Right lobe of liver (tissue), 6 donors: ENCODE data around the gene GNB3. TPM values are rescaled to one million over a fixed set of nuclear protein-coding genes. Genes with fewer than 3 reads are reported as not detected.
A peak's percentile ranks its signal among the peaks of the same experiment; 100 is the strongest.
"Not testable (repeated sequence)": the region's sequence is repeated elsewhere in the genome, so short reads cannot be mapped to it uniquely, and the experiment has no call there.

ENCODE experiments used
- ATAC-seq, 4 donors: fragments of 200-7000 bp; cut with Tn5 transposase; one replicate each; pipeline ENCODE4 v1.9.1; 2020; ENCODE audit warnings: mild to moderate bottlenecking in 4 of 4, moderate library complexity in 4 of 4
- DNase-seq, 3 donors: peaks; one replicate each; pipeline ENCODE4 v3.0.0-alpha.2; 2020
- H3K27ac ChIP-seq, 3 donors: fragments of 200-600 bp; one replicate each; pipeline ENCODE4 v1.8.0; 2022
- H3K27me3 ChIP-seq, 2 donors: fragments of 200-600 bp; one replicate each; pipeline ENCODE4 v1.8.0; 2022
- H3K36me3 ChIP-seq, 4 donors: fragments of 200-600 bp; sonication (generic) in 1 of 4; one replicate each; pipeline versions ENCODE4 v1.5.1 to v1.8.0; 2017 to 2022; ENCODE audit warnings: control low read depth in 1 of 4
- H3K4me1 ChIP-seq, 4 donors: fragments of 200-600 bp; sonication (generic) in 1 of 4; one replicate each; pipeline versions ENCODE4 v1.5.1 to v1.8.0; 2017 to 2022; ENCODE audit warnings: control low read depth in 1 of 4
- H3K4me3 ChIP-seq, 3 donors: fragments of 200-600 bp; one replicate each; pipeline ENCODE4 v1.8.0; 2022
- H3K9me3 ChIP-seq, 4 donors: fragments of 200-600 bp; sonication (generic) in 1 of 4; one replicate each; pipeline versions ENCODE4 v1.5.1 to v1.8.0; 2017 to 2022; ENCODE audit warnings: control low read depth in 1 of 4
- POLR2A ChIP-seq: fragments of 450-650 bp; IDR thresholded peaks from one replicate; pipeline ENCODE4 v1.6.1; 2017; ENCODE audit warnings: antibody characterized with exemption, mild to moderate bottlenecking
- WGBS: methylation state at CpG from one replicate; pipeline ENCODE4 v1.1.6; 2018; ENCODE audit warnings: low coverage, low lambda C conversion rate; ENCODE audit not compliant: insufficient coverage; ENCODE audit errors: missing lambda C conversion rate; 5-methylcytosine and 5-hydroxymethylcytosine counted together
- intact Hi-C, 2 donors: fragments of 100-400 bp; cut with DNase I; formaldehyde crosslinking; loops; one replicate each; pipeline versions ENCODE4 v1.11.2 to v1.14.1; 2022
- total RNA-seq, 6 experiments: library from RNA; depleted of rRNA in 2 of 6; stranded (reverse); fragments of >200 nt in 2 of 6; fragmentation: NEBNext Ultra II Directional in 3 of 6; extraction: Animal tissue kit (Norgen Biotek cat#: 25700) in 3 of 6; gene quantifications; one replicate each; pipeline versions ENCODE4 v1.1.0 to v1.2.4, GENCODE V29; 2016 to 2023
- TF ChIP-seq, protein P1 (sequence below), 4 donors: fragments of 200-600 bp in 3 of 4; fragments of 450-650 bp in 1 of 4; IDR thresholded peaks; one replicate each; pipeline versions ENCODE4 v1.5.1 to v1.8.0; 2016 to 2022; ENCODE audit warnings: antibody characterized with exemption in 4 of 4, mild to moderate bottlenecking in 2 of 4
- donor health status: DM: no; HTN: yes; CAD: no.
- donor health status: DM: no; HTN: no; CAD: no.
- donor health status: DM: no; HTN: no; CAD: no.
- donor health status: DM: no; HTN: yes; CAD: no.
- donor health status: DM: no; HTN: yes; CAD: no.

Gene GNB3
- total RNA-seq, 6 experiments from 2014 or later, result 0.17 to 0.51 (median 0.43) TPM; not detected in 2

DNA sequence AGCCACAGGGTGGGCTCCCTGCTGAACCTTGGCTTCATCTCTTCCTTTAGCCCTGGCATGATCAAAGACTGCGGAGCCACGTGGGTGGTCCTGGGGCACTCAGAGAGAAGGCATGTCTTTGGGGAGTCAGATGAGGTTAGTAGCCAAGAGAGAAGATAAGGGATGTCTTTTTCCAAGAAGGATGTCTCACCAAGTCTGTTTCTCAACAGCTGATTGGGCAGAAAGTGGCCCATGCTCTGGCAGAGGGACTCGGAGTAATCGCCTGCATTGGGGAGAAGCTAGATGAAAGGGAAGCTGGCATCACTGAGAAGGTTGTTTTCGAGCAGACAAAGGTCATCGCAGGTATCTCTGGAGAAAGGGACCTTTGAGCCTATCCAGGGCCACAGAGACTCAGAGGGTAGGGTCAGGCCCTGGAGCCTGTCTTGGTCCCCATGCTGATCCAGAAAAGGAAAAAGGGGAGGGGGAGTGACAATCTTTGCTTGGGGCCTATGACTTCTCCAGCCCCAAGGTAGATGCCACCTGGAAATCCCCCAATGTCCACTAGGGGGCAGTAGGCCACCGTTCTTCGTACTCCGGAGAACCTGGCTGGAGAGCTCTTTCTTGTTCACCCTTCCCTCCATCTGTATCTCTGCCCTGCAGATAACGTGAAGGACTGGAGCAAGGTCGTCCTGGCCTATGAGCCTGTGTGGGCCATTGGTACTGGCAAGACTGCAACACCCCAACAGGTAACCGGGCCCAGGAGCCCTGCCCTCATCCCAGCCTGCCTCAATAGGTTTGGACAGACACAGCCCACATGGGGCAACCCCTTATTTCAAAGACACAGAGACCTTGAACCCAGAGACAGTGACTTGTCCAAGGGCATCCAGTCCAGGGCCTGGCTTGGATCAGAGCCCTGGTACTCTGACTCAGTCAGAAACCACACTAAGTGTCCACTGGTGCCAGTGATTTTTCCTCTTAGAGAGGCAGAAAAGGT, 28.6 kb downstream of the GNB3 start:
- H3K4me3 ChIP-seq, result peak overlapping the region in 2 of 3 donors; percentile 93 to 96
- peaks cover 0 to 38% (median 12%) of the 10 kb centered on the region in 4 donors for H3K4me1 ChIP-seq
- H3K27me3 ChIP-seq, result no peaks in the 10 kb centered on the region
- peaks cover 0 to 22% (median 12%) of the 10 kb centered on the region in 4 donors for H3K36me3 ChIP-seq
- TF ChIP-seq POLR2A, result no peak
- TF ChIP-seq, protein P1, sequence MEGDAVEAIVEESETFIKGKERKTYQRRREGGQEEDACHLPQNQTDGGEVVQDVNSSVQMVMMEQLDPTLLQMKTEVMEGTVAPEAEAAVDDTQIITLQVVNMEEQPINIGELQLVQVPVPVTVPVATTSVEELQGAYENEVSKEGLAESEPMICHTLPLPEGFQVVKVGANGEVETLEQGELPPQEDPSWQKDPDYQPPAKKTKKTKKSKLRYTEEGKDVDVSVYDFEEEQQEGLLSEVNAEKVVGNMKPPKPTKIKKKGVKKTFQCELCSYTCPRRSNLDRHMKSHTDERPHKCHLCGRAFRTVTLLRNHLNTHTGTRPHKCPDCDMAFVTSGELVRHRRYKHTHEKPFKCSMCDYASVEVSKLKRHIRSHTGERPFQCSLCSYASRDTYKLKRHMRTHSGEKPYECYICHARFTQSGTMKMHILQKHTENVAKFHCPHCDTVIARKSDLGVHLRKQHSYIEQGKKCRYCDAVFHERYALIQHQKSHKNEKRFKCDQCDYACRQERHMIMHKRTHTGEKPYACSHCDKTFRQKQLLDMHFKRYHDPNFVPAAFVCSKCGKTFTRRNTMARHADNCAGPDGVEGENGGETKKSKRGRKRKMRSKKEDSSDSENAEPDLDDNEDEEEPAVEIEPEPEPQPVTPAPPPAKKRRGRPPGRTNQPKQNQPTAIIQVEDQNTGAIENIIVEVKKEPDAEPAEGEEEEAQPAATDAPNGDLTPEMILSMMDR (IDR thresholded peaks at IDR 0.05), result peak; percentile 85 to 96 (median 94)
- DNase-seq, result peak; percentile 71 to 81 (median 77)
- peak in 3 of 4 donors; percentile 9 to 17 (median 10) for ATAC-seq
- intact Hi-C loops, result no loop called here
- 14% methylated on average over 9 of the region's 12 CpGs for WGBS
- no peaks in the 10 kb centered on the region for H3K9me3 ChIP-seq
- H3K27ac ChIP-seq, result peak overlapping the region in 1 of 3 donors; percentile 93

DNA sequence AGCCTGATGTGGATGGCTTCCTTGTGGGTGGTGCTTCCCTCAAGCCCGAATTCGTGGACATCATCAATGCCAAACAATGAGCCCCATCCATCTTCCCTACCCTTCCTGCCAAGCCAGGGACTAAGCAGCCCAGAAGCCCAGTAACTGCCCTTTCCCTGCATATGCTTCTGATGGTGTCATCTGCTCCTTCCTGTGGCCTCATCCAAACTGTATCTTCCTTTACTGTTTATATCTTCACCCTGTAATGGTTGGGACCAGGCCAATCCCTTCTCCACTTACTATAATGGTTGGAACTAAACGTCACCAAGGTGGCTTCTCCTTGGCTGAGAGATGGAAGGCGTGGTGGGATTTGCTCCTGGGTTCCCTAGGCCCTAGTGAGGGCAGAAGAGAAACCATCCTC, 29.6 kb downstream of the GNB3 start:
- WGBS, result 0% methylated on average over 1 of the region's 4 CpGs
- Histone ChIP-seq H3K4me1 (peaks cover 0 to 38% (median 12%) of the 10 kb centered on the region in 4 donors), H3K36me3 (peaks cover 0 to 22% (median 12%) of the 10 kb centered on the region in 4 donors)
- H3K27me3 ChIP-seq, ATAC-seq, intact Hi-C loops, H3K4me3 ChIP-seq, H3K27ac ChIP-seq, H3K9me3 ChIP-seq: not testable (repeated sequence)
- DNase-seq, result peak in 1 of 3 donors; percentile 11

DNA sequence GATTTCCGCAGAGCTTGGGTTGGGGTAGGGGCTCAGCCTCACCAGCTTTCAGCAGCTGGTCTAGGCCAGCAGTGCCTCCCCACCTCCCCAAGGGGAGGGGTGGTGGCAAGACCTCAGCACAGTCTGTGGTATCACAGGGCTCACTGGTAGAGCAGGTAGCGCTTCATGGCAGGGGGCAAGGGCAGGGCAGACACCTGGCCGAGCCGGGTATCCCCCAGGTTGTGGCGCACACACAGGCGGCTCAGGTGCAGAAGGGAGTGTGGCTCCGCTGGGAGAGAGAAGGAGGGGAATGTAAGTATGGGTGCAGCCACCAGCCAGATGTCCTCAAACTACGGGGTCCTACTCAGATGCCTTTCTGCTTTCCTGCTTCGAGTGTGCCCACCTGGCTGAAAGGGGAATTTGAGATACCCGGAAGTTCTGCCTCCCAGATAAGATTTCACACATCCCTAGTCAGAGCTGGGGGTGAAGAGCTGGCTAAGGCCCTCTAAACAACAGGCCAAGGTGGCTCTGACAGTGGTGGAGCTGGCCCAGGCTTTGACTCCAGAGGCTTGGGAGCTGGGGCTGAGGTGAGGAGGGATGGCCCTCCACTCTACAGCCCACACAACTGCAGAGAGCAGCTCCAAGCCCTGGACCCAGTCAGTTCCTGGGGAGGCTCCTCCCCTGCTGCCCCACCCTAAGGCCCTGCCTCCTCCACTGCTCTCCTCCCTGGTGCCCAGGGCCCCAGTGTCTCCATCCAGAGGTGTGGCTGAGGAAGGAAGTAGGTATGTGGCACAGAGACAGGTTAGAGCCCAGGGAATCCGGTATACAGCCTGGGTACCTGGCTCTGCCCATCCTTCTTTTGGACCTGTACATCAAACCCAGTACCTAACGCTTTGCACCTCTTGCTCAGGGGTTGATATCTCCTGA, 30.6 kb downstream of the GNB3 start:
- Histone ChIP-seq H3K27me3 (no peaks in the 10 kb centered on the region), H3K36me3 (peaks cover 0 to 22% (median 12%) of the 10 kb centered on the region in 4 donors), H3K9me3 (no peaks in the 10 kb centered on the region), H3K27ac (peak overlapping the region in 1 of 3 donors; percentile 59), H3K4me1 (peaks cover 0 to 38% (median 12%) of the 10 kb centered on the region in 4 donors), H3K4me3 (peak overlapping the region in 1 of 3 donors; percentile 70)
- DNase-seq (peak in 2 of 3 donors; percentile 54 to 55), ATAC-seq (peak in 1 of 4 donors; percentile 2)
- intact Hi-C loops, result no loop called here
- 61% methylated on average over 6 of the region's 12 CpGs for WGBS
- TF ChIP-seq, protein P1 (IDR thresholded peaks at IDR 0.05), result no peak
- no peak for TF ChIP-seq POLR2A

DNA sequence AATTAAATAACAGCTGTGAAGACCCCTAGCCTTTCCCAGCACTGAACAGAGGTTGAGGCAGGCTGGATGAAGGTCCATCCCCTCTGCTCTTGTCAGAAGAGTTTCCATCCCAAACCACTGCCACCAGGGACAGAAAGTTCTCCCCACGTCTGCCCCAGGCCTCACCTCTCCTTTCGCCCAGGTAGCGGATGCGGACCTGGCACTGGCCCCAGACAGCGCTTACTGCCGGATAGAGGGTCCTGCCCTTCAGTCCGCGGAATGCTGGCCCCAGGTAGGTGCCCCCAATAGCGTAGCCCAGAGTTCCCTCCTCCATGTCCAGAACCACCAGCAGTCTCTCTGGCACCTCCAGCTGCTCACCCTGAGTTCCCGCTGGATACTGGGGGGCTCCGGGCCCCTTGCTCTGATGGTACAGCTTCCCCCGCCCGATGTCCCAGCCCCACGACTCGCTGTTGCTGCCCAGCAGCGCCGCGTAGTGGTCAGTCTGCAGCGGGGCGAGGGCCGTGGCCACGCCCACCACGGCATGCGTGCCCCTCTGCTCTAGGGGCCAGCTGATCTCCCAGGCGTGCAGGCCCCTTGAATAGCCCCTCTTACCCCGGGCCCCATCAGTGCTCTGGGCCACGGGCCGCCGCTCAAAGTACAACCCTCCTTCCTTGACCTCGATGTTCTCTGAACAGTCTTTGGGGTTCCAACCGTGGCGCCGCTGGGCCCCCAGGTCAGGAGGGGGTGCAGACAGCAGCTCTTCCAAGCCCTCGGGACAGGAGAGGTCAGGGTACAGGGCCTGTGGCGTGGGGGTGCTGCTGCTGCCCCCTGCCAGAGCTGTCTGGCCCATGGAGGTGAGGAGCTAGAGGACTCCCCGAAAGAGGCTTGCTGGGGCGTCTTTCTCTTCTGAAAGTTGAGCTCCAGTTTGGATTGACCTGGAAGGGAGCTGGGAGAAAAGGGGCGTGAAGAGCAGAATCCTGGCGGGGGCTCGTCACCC, 31.6 kb downstream of the GNB3 start:
- Histone ChIP-seq H3K27ac (peak overlapping the region; percentile 19 to 77 (median 59)), H3K36me3 (peaks cover 0 to 22% (median 12%) of the 10 kb centered on the region in 4 donors)
- intact Hi-C loops, result no loop called here

More for the DNA sequence above, 31.6 kb downstream of the GNB3 start:
- WGBS, result 1% methylated on average over 18 of the region's 40 CpGs
- Histone ChIP-seq H3K27me3 (no peaks in the 10 kb centered on the region), H3K4me1 (peaks cover 0 to 32% (median 9%) of the 10 kb centered on the region in 4 donors), H3K4me3 (peak overlapping the region; percentile 70 to 89 (median 75)), H3K9me3 (no peaks in the 10 kb centered on the region)
- DNase-seq (peak; percentile 86 to 89 (median 88)), ATAC-seq (peak; percentile 67 to 71 (median 68))
- TF ChIP-seq POLR2A, result no peak
- TF ChIP-seq, protein P1 (IDR thresholded peaks at IDR 0.05), result peak; percentile 85 to 99 (median 98)
